ACHN (cell line): ENCODE results near the gene AOPEP.

Experiments used
- DNase-seq: peaks from one replicate; pipeline ENCODE4 v3.0.0-alpha.2; 2015
- in situ Hi-C: cut with HindIII; loops from 2 replicates; pipeline ENCODE4 v1.10.0; 2017; ENCODE audit warnings: low sequenced_read_pairs, low pct_ligation_motif_present, low pct_unique_long_range_greater_than_20kb

The AOPEP gene

GRCh38 chr9:95038666-95039065 lies 312.2 kb downstream of the AOPEP start:
- in situ Hi-C loops: no loop called here

GRCh38 chr9:95040106-95040505 lies 313.6 kb downstream of the AOPEP start:
- in situ Hi-C loops: no loop called here
- DNase-seq: no peak

More at GRCh38 chr9:95038666-95039065, 312.2 kb downstream of the AOPEP start:
- no peak for DNase-seq

GRCh38 chr9:95043826-95044225 lies 317.3 kb downstream of the AOPEP start:
- no peak for DNase-seq
- in situ Hi-C loops: no loop called here

GRCh38 chr9:95044731-95045508 lies 318.4 kb downstream of the AOPEP start:
- no peak for DNase-seq
- in situ Hi-C loops: no loop called here

GRCh38 chr9:95045751-95046150 lies 319.3 kb downstream of the AOPEP start:
- in situ Hi-C loops: no loop called here
- no peak for DNase-seq

GRCh38 chr9:95047452-95048224 lies 321.1 kb downstream of the AOPEP start:
- no peak for DNase-seq
- in situ Hi-C loops: no loop called here

GRCh38 chr9:95048225-95049087 lies 322.0 kb downstream of the AOPEP start:
- in situ Hi-C loops: no loop called here
- peak; percentile 36 for DNase-seq

- in situ Hi-C loops: no loop called here
- no peak for DNase-seq
These were observed 323.3 kb downstream of the AOPEP start for GRCh38 chr9:95049761-95050160.

GRCh38 chr9:95053611-95054570 lies 327.4 kb downstream of the AOPEP start:
- in situ Hi-C loops: no loop called here

GRCh38 chr9:95055334-95055850 lies 328.9 kb downstream of the AOPEP start:
- DNase-seq: no peak
- in situ Hi-C loops: no loop called here

More at GRCh38 chr9:95053611-95054570, 327.4 kb downstream of the AOPEP start:
- no peak for DNase-seq

- in situ Hi-C loops: no loop called here
- DNase-seq: no peak
These were observed 329.5 kb downstream of the AOPEP start for GRCh38 chr9:95055851-95056551.

- no peak for DNase-seq
- in situ Hi-C loops: no loop called here
These were observed 330.6 kb downstream of the AOPEP start for GRCh38 chr9:95057101-95057500.

- DNase-seq: no peak
- in situ Hi-C loops: no loop called here
These were observed 331.8 kb downstream of the AOPEP start for GRCh38 chr9:95058121-95058785.

- in situ Hi-C loops: no loop called here
- no peak for DNase-seq
These were observed 332.4 kb downstream of the AOPEP start for GRCh38 chr9:95058795-95059386.

GRCh38 chr9:95060234-95060633 lies 333.7 kb downstream of the AOPEP start:
- no peak for DNase-seq
- in situ Hi-C loops: no loop called here

GRCh38 chr9:95060916-95061315 lies 334.4 kb downstream of the AOPEP start:
- no peak for DNase-seq
- in situ Hi-C loops: no loop called here
